Ovary (tissue), 9 donors: ENCODE results near the gene SUGP1. TPM values are rescaled to one million over a fixed set of nuclear protein-coding genes. Genes with fewer than 3 reads are reported as not detected.

Experiments used
- DNase-seq, 5 donors: peaks; one replicate each; pipeline ENCODE4 v3.0.0-alpha.2; 2019 to 2020
- H3K27ac ChIP-seq, 2 donors: fragments of 200-600 bp; one replicate each; pipeline versions ENCODE4 v1.5.1 to v1.8.0; 2019 to 2022
- H3K27me3 ChIP-seq: fragments of 200-600 bp; one replicate; pipeline ENCODE4 v1.8.0; 2022
- H3K36me3 ChIP-seq: fragments of 200-600 bp; sonication (generic); one replicate; pipeline ENCODE4 v1.5.1; 2019
- H3K4me1 ChIP-seq: one replicate; pipeline ENCODE4 v1.8.1; 2013; ENCODE audit warnings: mild to moderate bottlenecking, moderate library complexity; ENCODE audit not compliant: insufficient read depth
- H3K4me3 ChIP-seq: fragments of 200-600 bp; sonication (generic); one replicate; pipeline ENCODE4 v1.5.1; 2017
- H3K9me3 ChIP-seq, 2 donors: fragments of 200-600 bp in 1 of 2; sonication (generic) in 1 of 2; one replicate each; pipeline versions ENCODE4 v1.5.1 to v1.8.1; 2013 to 2019; ENCODE audit warnings: mild to moderate bottlenecking in 1 of 2, moderate library complexity in 1 of 2
- CTCF ChIP-seq, 3 donors: fragments of 450-650 bp in 2 of 3; fragments of 200-600 bp in 1 of 3; IDR thresholded peaks; one replicate each; pipeline versions ENCODE4 v1.5.1 to v1.8.0; 2016 to 2022; ENCODE audit warnings: antibody characterized with exemption in 3 of 3, mild to moderate bottlenecking in 1 of 3
- EP300 ChIP-seq: sonication (generic); formaldehyde crosslinking; IDR thresholded peaks from one replicate; pipeline ENCODE4 v1.6.1; 2017; ENCODE audit warnings: antibody characterized with exemption
- POLR2A ChIP-seq: fragments of 450-650 bp; IDR thresholded peaks from one replicate; pipeline ENCODE4 v1.6.1; 2017; ENCODE audit warnings: antibody characterized with exemption, mild to moderate bottlenecking, moderate library complexity
- WGBS, 3 donors: extraction: QIAGEN DNeasy Blood & Tissue Kit in 1 of 3; methylation state at CpG; one replicate each; pipeline versions ENCODE4 v1.1.5 to v1.1.7; 2013 to 2017; 5-methylcytosine and 5-hydroxymethylcytosine counted together
- intact Hi-C, 4 donors: fragments of 100-400 bp; cut with DNase I; formaldehyde crosslinking; loops; one replicate each; pipeline versions ENCODE4 v1.11.0 to v1.15.1; 2022 to 2023
- polyA plus RNA-seq, 2 donors: library from polyadenylated mRNA; stranded (reverse); fragments of 200-250 nt in 1 of 2; fragments of 350-450 nt in 1 of 2; fragmentation: Illumina TruSeq in 1 of 2; extraction: RNeasy Lipid Tissue Mini Kit (QIAGEN cat#74804) in 1 of 2; gene quantifications; one replicate each; pipeline ENCODE4 v1.2.3, GENCODE V29; 2013 to 2014
- total RNA-seq, 7 donors: library from RNA; depleted of rRNA in 2 of 7; stranded (reverse); fragments of >200 nt in 2 of 7; fragmentation: NEBNext Ultra II Directional in 3 of 7; extraction: Animal tissue kit (Norgen Biotek cat#: 25700) in 3 of 7; gene quantifications; one replicate each; pipeline versions ENCODE4 v1.1.0 to v1.2.4, GENCODE V29; 2016 to 2023
- donor health status: DM: no; HTN: no; CAD: no; lungs with moderate emphysema.
- donor health status: DM: no; HTN: no; CAD: no.
- donor health status: Bipolar disorder and iron deficiency.
- donor health status: DM: yes; HTN: yes; CAD: no.
- donor health status: DM: no; HTN: no; CAD: no.
- donor health status: DM: yes; HTN: yes; CAD: no.

Gene SUGP1
- total and polyA plus RNA-seq, 9 donors: 14.7 to 42.9 (median 36.6) TPM

- no peak for DNase-seq
- H3K27me3 ChIP-seq: no peaks in the 10 kb centered on the region
- no peak overlapping the region for H3K4me3 ChIP-seq
- TF ChIP-seq CTCF (IDR thresholded peaks at IDR 0.05): no peak
- TF ChIP-seq POLR2A: no peak
- TF ChIP-seq EP300: no peak
- WGBS, 3 donors: 24 to 32% (median 31%) methylated on average over 5 of the region's 5 CpGs
- H3K36me3 ChIP-seq: no peaks in the 10 kb centered on the region
- no peak overlapping the region for H3K27ac ChIP-seq
- intact Hi-C loops: no loop called here
- H3K9me3 ChIP-seq: no peaks in the 10 kb centered on the region
- H3K4me1 ChIP-seq: no peaks in the 10 kb centered on the region
Observed at GRCh38 chr19:19250196-19250801, 70.0 kb downstream of the SUGP1 start.

GRCh38 chr19:19240476-19240875 is 79.8 kb downstream of the SUGP1 start:
- Histone ChIP-seq H3K9me3 (no peaks in the 10 kb centered on the region), H3K4me3 (no peak overlapping the region), H3K4me1 (no peaks in the 10 kb centered on the region), H3K27ac (no peak overlapping the region), H3K27me3 (no peaks in the 10 kb centered on the region), H3K36me3 (no peaks in the 10 kb centered on the region)
- 75 to 79% (median 77%) methylated on average over 9 of the region's 9 CpGs for WGBS, 3 donors
- intact Hi-C loops: no loop called here
- no peak for TF ChIP-seq EP300
- TF ChIP-seq CTCF (IDR thresholded peaks at IDR 0.05): no peak
- TF ChIP-seq POLR2A: no peak
- DNase-seq: no peak

- Histone ChIP-seq H3K27ac (no peak overlapping the region), H3K4me3 (no peak overlapping the region), H3K9me3 (peaks cover 0 to 4% of the 10 kb centered on the region in 2 donors), H3K27me3 (no peaks in the 10 kb centered on the region), H3K4me1 (no peaks in the 10 kb centered on the region), H3K36me3 (no peaks in the 10 kb centered on the region)
- intact Hi-C loops: no loop called here
- TF ChIP-seq EP300: no peak
- no peak for TF ChIP-seq CTCF (IDR thresholded peaks at IDR 0.05)
- no peak for TF ChIP-seq POLR2A
- no peak for DNase-seq
Observed at GRCh38 chr19:19239675-19240074, 80.6 kb downstream of the SUGP1 start.

- Histone ChIP-seq H3K9me3 (peaks cover 0 to 14% of the 10 kb centered on the region in 2 donors), H3K27me3 (no peaks in the 10 kb centered on the region), H3K4me3 (no peak overlapping the region), H3K36me3 (no peaks in the 10 kb centered on the region), H3K4me1 (no peaks in the 10 kb centered on the region), H3K27ac (no peak overlapping the region)
- TF ChIP-seq CTCF (IDR thresholded peaks at IDR 0.05): no peak
- TF ChIP-seq POLR2A: no peak
- TF ChIP-seq EP300: no peak
- intact Hi-C loops: no loop called here
- DNase-seq: no peak
- WGBS, 3 donors: 67 to 78% (median 69%) methylated on average over 18 of the region's 18 CpGs
Observed at GRCh38 chr19:19238126-19238894, 82.0 kb downstream of the SUGP1 start.
